GM23248 (cell line): ENCODE measurements around the gene TWF2.

Experiments
- EZH2 ChIP-seq: fragments of 200-600 bp; sonication (generic); IDR thresholded peaks from 2 replicates; pipeline ENCODE4 v1.6.1; 2018; ENCODE audit warnings: antibody characterized with exemption, mild to moderate bottlenecking; ENCODE audit not compliant: insufficient read depth, poor library complexity, severe bottlenecking
- EZH2phosphoT487 ChIP-seq: fragments of 200-600 bp; sonication (generic); IDR thresholded peaks from 2 replicates; pipeline ENCODE4 v1.6.1; 2018; ENCODE audit warnings: antibody characterized with exemption, moderate library complexity, mild to moderate bottlenecking, low read depth; ENCODE audit not compliant: insufficient read depth

GRCh38 chr3:52225452-52226228 lies 13.3 kb downstream of the TWF2 start, which contains the start of gene TLR9:
- TF ChIP-seq EZH2 = no peak
- TF ChIP-seq EZH2phosphoT487 = no peak
